Germinal center (tissue), 1 donor: ENCODE data around the gene CIPC.

Source experiments
- DNase-seq: peaks from one replicate; pipeline ENCODE4 v3.0.0; 2012; ENCODE audit warnings: mixed read lengths, low spot score

CIPC gene

DNA sequence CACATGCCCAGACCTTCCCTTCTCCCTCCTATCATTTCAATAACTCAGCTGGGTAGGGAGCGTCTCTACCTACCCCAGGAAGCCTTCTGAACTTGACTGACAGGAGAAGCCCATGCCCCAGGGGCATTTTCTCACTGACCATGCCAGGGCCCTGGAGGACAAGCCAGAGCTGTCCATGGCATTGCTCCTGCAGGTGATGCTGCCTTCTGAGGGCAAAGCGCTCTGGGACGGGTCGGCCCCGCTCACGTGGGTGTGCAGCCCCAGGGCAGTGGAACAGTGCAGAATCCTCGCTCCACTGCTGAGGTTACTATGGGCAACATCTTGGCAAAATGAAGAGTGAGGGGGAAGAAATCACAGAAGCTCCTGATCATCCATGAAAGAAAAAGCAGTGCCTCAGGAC, 28.5 kb upstream of the CIPC start:
- no peak for DNase-seq

- DNase-seq, result no peak
Measured at GRCh38 chr14:77071938-77072388, 26.1 kb upstream of the CIPC start.

- no peak for DNase-seq
Measured at GRCh38 chr14:77074969-77075368, 23.1 kb upstream of the CIPC start.

- DNase-seq, result no peak
Measured at GRCh38 chr14:77076113-77076631, 21.9 kb upstream of the CIPC start.

- no peak for DNase-seq
Measured at GRCh38 chr14:77077040-77077439, 21.0 kb upstream of the CIPC start.

GRCh38 chr14:77082356-77082755, 15.7 kb upstream of the CIPC start:
- no peak for DNase-seq

GRCh38 chr14:77083082-77083481, 15.0 kb upstream of the CIPC start:
- DNase-seq, result no peak

DNA sequence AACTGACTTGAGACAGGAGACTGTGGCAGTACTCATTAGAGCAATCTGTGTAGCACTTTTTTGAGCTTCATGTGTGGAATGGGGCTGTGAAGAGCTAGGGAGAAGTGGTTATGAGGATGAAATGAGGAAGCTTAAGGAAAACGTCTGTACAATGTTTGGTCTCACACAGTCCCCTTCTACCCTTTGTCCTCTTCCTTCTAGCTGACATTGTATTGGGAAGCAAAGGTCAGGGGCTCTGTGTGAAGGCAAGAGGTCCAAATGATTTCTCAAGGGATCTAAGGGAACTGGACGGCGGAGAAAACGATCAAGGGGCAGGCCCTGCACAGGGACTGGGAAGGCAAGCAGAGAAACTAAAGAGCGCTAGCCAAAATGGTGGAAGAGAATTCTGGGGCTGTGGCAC, 13.1 kb upstream of the CIPC start:
- DNase-seq, result no peak

- DNase-seq, result no peak
Measured at GRCh38 chr14:77085538-77085937, 12.5 kb upstream of the CIPC start.

- no peak for DNase-seq
Measured at GRCh38 chr14:77086017-77086727, 11.9 kb upstream of the CIPC start.

GRCh38 chr14:77086951-77087350, 11.1 kb upstream of the CIPC start:
- DNase-seq, result no peak

GRCh38 chr14:77087631-77088030, 10.4 kb upstream of the CIPC start:
- DNase-seq, result no peak

DNA sequence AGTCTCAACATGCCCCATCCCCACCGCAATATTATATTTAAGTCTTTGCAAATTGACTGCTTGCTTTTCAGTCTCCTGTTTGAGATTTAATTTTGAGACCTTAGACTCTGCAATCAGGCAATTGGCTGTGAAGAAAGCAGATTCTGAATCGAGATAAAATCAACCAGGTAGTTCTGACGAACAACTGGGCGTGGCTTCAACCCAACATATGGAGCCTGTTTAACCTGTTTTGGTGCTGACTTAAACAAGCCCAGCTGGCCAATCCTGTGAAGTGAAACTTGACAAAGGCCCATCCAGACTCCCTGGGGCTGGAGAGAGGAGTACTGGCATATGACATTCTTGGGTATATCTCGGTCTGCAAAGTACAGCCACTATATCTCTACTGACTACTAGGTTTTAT, 9.8 kb upstream of the CIPC start:
- no peak for DNase-seq

- no peak for DNase-seq
Measured at GRCh38 chr14:77088645-77089044, 9.4 kb upstream of the CIPC start.

- no peak for DNase-seq
Measured at GRCh38 chr14:77091518-77091917, 6.5 kb upstream of the CIPC start.

- DNase-seq, result no peak
Measured at GRCh38 chr14:77092676-77093075, 5.4 kb upstream of the CIPC start.

GRCh38 chr14:77094672-77095284, 3.3 kb upstream of the CIPC start:
- peak; percentile 64 for DNase-seq

DNA sequence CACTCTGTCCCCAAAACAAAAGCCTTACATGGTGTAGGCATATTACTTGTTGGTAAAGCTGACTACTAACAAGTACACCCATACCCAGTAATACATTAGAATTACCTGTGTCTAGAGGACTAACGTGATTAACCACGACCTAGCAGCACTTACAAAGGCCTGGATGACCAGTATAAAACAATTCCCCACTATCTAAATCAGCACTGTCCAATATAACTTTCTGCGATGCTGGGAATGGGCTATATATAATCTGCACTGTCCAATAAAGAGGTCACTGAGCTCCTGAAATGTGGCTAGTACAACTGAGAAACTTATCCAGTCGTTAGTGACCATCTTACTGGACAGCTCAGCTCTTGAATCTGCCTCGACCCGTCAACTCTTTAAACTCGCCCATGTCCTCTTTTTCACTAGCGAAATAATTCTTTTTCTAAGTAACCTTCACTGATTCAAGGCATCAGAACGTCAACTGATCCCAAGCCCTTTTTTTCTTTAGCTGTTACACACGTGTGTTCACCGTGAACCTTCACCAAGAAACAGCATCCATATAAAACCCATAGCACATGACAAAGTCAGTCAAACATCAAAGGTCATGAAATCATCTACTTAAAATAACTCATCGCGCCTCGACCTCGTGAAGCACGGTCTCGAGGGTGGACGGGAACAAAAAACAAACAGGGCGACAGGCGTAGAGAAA, 905 bp upstream of the CIPC start:
- peak; percentile 33 for DNase-seq

- peak; percentile 11 for DNase-seq
Measured at GRCh38 chr14:77098529-77099353, 683 bp downstream of the CIPC start.

- DNase-seq, result no peak
Measured at GRCh38 chr14:77099425-77100167, 1.5 kb downstream of the CIPC start.

- DNase-seq, result no peak
Measured at GRCh38 chr14:77100961-77101360, 2.9 kb downstream of the CIPC start.
